ENCODE measurements around the gene LYL1.

Gene LYL1

GRCh38 chr19:13091400-13092157 is 11.1 kb downstream of the LYL1 start:
- no peak for DNase-seq

GRCh38 chr19:13090511-13091231 is 12.0 kb downstream of the LYL1 start:
- DNase-seq, result no peak

- DNase-seq, result no peak
These were observed 12.7 kb downstream of the LYL1 start for GRCh38 chr19:13089857-13090507.

- DNase-seq, result no peak
These were observed 13.4 kb downstream of the LYL1 start for GRCh38 chr19:13089139-13089856.

GRCh38 chr19:13087795-13088537 is 14.7 kb downstream of the LYL1 start:
- DNase-seq, result no peak

GRCh38 chr19:13087295-13087694 is 15.4 kb downstream of the LYL1 start:
- no peak for DNase-seq

GRCh38 chr19:13086341-13086740 is 16.3 kb downstream of the LYL1 start:
- no peak for DNase-seq

- no peak for DNase-seq
These were observed 17.0 kb downstream of the LYL1 start for GRCh38 chr19:13085666-13086065.

- DNase-seq, result no peak
These were observed 19.0 kb downstream of the LYL1 start for GRCh38 chr19:13083627-13084026.

GRCh38 chr19:13083008-13083404 is 19.7 kb downstream of the LYL1 start:
- no peak for DNase-seq

- no peak for DNase-seq
These were observed 20.3 kb downstream of the LYL1 start for GRCh38 chr19:13082192-13083007.

GRCh38 chr19:13079542-13079986 is 23.1 kb downstream of the LYL1 start:
- DNase-seq, result no peak

- DNase-seq, result no peak
These were observed 23.6 kb downstream of the LYL1 start for GRCh38 chr19:13078897-13079541.

GRCh38 chr19:13078381-13078780 is 24.3 kb downstream of the LYL1 start:
- no peak for DNase-seq

GRCh38 chr19:13077240-13077639 is 25.4 kb downstream of the LYL1 start:
- no peak for DNase-seq

GRCh38 chr19:13076787-13077186 is 25.9 kb downstream of the LYL1 start:
- DNase-seq, result no peak

- DNase-seq, result no peak
These were observed 26.3 kb downstream of the LYL1 start for GRCh38 chr19:13076320-13076719.

- no peak for DNase-seq
These were observed 28.3 kb downstream of the LYL1 start for GRCh38 chr19:13074378-13074777.

- DNase-seq, result no peak
These were observed 29.4 kb downstream of the LYL1 start for GRCh38 chr19:13073263-13073662.

- no peak for DNase-seq
These were observed 30.3 kb downstream of the LYL1 start for GRCh38 chr19:13072188-13072908.
